HG03196 (cell line): ENCODE results near the gene TBC1D16.
"Not testable (repeated sequence)": the region's sequence is repeated elsewhere in the genome, so short reads cannot be mapped to it uniquely, and the experiment has no call there.

ENCODE experiments used
- ATAC-seq: cut with Tn5 transposase; IDR thresholded peaks from one replicate; pipeline ENCODE4 v1.9.1; 2021; ENCODE audit not compliant: unreplicated experiment

The TBC1D16 gene

DNA sequence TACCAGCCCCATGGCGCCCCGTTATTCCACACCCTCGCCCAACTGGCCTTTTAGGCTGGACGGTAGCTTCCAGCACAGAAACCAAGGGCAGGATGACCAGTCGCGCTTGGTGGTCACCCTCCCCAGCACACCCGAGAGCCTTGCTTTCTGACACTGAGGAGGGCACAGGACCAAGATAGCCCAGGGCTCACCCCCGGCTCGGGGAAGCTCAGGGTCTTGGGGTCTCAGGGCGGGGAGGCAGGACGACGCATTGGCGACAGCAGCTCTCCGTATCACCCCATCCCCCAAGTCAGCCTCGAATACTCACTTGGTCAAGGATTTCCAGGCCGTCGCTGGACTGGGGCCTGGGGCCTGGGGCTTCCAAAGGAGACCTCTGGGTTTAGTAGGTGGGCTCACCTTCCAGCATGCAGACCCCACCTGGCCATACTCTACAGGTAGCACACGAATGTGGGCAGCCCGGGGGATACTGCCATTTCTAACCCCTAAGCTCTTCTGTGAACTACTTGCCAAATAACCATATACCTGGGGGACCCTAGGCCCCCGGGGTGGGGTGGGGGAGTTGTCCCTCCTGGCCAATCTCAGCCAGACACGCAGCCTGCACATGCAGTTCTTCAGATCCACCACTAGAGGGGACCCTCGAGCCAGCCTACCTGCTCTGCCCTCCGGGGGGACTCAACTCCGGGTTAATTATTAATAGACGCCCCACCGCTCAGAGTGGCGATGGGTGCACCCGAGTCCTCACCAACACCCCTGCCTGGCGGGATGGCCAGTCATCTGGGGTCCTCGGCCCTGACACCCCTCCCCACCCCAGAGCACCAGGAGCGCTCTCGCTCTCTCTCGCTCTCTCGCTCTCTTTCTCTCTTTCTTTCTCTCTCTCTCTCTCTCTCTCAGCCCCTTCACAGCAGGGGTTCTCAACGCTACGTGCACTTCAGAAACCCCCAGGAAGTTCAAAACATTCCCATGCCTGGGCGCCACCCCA is 30.0 kb downstream of the TBC1D16 start:
- no peak for ATAC-seq

DNA sequence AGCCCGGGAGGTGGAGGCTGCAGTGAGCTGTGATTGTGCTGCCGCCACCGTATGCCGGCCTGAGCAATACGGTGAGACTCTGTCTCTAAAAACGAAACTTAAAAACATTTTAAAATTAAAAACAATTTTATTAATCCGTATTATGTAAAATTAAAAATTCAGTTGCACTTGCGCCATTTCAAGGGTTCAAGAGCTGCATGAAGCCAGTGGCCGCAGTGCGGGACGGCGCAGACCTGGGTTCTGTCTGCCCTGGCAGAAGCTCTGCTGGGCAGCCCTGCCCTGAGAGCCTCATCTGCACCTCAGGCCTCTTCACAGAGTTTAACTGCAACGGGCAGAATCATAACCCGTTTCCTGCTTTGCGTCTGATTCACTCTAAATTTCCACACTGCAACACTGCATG is 31.7 kb downstream of the TBC1D16 start:
- no peak for ATAC-seq

DNA sequence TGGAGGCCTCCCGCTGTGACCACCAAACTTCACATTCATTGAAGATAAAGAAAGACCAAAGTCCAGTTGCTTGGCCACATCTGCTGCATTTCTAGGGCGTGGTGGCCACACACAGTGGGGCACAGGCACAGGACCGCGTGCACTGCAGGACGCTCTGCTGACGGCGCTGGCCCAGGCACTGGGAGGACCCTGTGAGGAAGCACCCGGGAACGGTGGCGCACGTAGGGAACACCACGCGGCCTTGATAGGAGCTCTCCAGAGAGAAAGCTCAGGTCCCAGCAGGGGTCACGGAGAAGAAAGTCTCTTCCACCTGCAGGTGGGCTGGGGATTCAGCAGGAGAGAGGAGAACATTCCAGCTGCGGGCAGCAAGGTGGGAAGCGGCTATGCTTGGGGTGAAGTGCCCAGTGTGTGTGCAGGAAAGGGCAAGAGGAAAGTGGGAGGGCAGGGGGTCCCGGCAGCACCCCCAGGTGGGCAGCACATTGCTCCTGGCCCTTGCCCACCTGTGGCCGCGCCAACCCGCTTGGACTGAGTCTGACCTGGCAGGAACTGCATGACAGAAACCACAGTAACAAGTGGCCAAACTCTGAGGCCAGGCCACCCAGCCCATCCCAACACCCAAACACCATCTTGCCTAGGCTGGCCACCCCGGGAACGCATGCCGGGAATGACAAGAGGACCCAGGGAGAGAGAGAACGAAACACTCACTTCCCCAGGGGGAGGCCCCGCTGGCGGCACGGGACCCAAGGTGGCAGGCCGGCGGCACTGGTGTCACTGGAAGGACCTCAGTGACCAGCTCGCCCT is 32.8 kb downstream of the TBC1D16 start:
- ATAC-seq = no peak

DNA sequence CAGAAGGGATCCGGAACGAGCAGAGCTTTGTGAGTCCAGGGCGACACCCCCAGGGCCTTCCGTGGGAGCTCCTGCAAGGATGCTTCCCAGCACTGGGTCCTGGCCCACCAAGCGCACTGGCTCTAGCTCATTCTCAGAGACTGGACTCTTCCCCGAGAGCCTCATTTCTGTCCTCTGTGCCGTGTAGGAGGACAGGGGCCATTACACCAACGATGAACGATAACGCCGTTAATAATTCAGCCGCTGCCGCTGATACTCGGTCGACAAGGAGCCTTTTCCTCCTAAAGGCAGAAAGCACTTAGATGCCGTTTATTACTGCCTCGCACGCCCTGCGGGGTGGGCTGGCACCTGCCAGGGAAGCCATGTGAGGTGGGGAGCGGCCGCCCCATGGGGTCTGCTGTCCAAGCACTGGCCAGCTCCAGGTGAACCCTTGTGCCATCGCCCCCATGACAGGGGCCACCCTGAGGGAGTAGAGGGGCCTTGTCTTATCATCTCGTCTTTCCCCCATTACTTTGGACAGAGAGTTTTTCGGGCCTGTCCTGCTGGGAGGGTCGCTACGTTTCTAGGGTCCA is 33.5 kb downstream of the TBC1D16 start:
- ATAC-seq = no peak

DNA sequence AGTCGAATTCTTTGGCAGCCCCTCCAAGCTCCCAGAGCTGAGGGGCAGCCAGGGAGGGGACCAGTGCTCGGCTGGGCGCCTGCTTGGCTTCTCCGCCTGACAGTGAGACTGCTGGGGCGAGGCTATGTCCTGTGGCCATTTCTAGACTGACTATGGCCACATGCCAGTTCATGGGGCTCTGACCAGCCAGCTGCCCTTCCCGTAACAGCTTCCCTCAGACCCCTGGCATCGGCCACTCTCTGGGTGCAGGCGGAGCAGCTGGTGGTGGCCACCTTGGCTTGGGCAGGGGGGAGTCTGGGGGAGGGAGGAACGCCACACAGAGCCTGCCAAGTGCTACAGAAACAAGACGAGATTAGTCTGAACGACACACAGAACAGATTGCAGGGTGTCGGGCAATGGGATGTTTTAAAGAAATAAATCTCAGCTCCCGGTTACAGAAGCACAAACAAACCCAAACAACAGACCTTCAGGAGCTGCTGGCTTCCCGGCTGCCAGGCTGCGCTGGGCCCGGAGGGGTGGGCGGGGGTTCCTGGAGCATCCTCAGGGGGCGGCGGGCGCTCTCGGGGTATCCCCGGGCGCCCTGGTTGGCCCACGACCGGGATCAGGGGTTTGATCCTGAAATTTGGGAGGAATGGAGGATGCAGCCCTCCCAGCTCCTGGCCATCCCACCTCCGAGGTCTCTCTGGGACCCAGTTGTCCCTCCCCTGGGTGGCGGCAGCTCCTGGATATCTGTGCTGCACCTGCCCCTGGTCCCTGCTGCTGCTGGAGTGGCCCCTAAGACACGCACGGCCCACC is 34.5 kb downstream of the TBC1D16 start:
- no peak for ATAC-seq

DNA sequence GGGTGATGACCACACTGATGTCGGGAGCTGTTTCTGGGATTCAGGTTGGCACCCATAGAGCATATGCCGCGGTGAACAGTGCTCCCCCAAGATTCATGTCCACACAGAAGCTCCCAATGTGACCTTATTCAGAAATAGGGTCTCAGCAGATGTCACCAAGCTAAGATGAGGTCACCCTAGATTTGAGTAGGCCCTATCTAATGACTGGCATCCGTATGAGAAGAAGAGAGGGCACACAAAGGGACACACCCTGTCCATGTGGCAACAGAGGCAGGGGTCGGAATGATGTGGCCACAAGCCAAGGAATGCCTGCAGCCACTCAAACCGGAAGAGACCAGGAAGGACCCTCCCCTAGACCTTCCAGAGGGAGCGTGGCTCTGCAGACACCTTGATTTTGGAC is 35.5 kb downstream of the TBC1D16 start:
- no peak for ATAC-seq

DNA sequence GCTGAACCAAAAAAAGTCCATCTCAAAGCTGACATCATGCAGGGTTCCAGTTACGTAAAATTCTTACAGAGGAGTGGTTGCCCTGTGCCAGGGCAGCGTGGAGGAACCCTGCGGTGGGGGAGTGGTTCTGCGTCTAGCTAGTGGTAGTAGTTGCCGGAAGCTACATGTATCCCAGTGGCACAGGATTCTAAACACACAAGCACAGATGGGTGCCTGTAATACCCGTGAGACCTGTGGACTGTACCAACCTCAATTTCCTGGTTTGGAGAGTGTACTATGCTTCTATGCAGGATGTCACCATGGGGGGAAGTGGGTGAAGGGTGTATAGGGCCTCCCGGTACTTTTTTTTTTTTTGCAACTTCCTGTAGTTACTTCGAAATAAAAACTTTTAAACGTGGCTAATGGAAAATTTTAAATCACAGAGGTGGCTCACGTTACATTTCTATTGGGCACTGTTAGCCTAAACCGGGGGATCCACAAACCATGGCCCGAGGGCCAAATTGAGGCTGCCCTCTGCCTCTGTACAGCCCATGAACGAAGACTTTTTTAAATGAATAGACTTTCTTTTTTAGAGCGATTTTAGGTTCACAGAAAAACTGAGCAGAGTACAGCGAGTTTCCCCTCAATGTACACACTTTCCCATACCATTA is 38.5 kb downstream of the TBC1D16 start:
- peak; percentile 48 for ATAC-seq

DNA sequence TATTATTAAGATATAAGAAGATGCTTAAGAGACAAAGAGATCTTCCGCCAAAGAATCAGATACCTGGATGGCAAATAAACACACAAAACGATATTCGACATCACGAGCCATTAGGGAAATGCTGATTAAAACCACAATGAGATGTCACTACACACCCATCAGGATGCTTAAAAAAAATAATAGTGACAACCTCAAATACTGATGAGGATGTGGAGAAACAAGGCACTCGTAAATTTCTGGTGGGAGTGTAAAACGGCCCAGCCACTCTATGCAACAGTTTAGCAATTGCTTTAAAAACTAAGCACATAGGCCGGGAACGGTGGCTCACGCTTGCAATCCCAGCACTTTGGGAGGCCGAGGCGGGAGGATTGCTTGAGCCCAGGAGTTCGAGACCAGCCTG is 39.4 kb downstream of the TBC1D16 start:
- no peak for ATAC-seq

DNA sequence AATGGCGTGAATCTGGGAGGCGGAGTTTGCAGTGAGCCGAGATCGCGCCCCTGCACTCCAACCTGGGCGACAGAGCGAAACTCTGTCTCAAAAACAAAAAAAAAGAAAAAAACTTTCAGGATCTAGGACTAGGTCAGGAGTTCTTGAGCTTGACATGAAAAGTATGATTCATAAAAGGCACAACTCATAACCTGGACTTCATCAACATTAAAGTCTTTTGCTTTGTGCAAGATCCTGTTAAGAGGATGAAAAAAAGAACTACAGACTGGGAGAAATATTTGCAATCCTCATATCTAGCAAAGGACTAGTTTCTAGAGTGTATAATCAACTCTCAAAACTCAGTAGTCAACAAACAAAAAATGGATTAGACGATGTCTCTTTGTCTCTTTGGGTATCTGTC is 40.0 kb downstream of the TBC1D16 start:
- ATAC-seq = no peak

DNA sequence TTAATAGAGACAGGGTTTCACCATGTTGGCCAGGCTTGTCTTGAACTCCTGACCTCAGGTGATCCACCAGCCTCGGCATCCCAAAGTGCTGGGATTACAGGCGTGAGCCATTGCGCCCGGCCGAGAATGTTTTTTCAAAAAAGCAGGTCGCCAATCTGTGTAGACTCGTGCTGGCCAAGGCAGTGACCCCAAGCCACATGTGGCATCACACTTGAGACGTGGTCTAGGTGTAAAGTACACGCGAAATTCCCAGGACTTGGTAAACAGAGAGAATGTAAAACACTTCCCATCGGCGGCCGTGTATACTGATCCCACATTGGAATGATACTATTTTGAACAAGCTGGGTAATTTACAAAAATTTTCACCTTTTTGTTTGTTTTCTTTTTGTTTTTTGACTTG is 41.1 kb downstream of the TBC1D16 start:
- no peak for ATAC-seq

DNA sequence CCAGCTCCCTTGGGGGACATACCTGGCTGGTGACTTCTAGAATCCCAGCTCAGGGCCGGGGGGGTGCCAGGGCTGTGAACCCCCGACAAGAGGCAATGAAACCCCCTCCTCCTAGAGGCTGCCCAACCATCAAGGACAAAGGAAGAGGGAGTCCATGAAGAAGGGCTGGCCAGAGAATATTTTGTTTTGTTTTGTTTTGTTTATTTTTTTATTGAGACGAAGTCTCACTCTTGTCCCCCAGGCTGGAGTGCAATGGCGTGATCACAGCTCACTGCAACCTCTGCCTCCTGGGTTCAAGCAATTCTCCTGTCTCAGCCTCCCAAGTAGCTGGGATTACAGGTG is 41.5 kb downstream of the TBC1D16 start:
- ATAC-seq = not testable (repeated sequence)

DNA sequence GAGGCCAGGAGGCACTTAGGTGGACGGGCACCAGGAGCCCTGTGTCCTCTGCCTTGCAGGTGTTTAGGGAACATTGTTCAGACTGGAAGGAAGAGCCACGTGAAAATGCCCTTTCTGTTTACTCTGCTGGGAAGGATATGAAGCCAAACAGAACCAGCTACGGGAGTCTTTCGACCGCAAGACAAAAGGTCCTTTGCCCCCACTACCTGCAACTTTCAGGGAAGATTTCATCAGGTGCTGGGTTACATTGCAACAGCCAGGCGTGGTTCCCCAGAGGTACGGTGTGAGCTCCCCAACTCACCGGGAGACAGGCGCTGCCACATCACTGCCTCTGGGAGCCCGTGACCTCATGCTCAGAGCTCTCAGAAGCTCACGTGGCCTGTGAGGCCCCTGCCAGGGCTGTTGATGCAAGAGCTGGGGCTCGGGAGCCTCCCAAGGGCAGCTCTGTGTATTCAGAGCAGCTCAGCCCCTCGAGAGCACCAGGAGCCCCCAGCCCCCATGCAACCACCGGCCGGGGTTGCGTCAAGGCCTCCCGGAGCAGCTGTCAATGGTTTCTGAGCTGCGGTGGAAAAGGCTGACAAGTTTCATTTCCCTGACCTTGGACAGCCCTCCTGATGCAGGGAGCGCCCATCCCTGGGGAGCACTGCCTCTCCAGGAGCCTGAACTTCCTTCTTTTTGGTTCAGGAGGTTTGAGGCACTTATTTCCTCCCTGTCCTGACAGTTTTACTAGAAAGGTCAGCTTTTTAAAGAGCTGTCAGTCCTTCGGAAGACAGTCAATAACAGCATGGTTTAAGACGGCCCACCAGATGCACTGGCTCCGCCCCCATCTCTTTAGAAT is 42.1 kb downstream of the TBC1D16 start:
- no peak for ATAC-seq

DNA sequence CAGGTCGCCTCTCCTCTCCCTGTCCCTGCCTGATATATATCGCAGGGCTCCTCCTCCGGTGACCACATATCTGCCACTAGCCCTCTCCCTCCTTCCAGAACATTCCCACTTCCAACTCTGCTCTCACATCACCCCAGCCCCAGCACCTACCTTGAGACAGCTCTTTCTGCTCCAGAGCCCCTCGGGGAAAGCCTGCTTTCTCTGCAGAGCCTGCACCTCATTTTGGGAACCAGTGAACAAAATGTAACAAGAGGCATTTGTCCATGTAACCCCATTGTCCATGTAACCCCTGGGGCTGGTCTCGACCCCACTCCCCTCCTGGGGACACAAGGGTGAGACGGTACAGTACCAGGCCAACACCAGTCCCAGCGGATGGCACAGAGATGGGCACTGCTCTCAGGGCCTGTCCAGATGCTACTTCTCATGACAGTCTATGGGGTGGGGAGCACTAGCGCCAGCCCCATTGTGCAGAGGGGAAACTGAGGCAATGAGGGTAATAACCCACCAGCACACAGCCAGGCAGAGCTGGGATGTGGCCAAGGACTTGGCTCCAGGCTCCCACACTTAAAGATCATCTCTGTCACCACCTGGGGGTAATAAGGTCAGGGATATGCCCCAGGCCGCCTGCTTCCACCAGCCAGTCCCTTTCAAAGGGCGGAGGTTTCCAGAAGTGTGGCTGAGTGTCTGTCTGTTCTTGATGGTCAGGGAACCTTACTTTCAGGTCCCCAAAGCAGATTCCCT is 42.9 kb downstream of the TBC1D16 start:
- ATAC-seq = no peak

DNA sequence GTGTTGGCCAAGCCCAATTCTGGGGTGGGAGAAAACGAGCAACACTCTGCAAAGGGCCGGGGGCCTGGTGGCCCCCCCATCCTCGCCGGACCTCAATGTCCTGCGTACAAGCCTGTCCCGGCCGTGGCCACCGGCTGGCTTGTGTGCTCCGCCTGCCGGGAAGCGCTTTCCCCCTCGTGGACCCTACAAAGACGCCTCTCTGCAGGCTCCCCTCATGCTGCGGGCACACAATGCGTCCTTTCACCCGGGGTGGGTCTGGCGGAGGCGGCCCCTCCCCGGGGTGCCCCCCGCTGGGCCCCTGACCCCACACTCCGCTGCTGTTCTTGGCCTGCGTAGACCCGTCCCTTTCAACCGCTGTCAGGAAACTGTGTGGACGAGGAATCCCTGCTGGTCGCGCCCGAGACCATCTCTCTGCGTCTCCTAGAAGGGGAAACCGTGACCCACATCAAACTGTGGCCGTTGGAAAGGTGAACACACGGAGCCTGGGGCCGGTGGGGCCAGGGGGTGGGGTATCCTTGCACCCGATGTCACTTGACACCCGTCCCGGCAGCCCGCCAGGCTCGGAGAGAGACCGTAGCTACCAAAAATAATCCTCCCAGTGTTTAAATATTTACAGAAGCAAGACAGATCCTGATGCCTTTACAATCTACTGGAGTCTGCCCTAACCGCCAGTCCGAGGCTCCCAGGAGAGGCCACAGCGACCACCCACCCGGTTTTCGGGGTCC is 43.6 kb downstream of the TBC1D16 start:
- no peak for ATAC-seq

DNA sequence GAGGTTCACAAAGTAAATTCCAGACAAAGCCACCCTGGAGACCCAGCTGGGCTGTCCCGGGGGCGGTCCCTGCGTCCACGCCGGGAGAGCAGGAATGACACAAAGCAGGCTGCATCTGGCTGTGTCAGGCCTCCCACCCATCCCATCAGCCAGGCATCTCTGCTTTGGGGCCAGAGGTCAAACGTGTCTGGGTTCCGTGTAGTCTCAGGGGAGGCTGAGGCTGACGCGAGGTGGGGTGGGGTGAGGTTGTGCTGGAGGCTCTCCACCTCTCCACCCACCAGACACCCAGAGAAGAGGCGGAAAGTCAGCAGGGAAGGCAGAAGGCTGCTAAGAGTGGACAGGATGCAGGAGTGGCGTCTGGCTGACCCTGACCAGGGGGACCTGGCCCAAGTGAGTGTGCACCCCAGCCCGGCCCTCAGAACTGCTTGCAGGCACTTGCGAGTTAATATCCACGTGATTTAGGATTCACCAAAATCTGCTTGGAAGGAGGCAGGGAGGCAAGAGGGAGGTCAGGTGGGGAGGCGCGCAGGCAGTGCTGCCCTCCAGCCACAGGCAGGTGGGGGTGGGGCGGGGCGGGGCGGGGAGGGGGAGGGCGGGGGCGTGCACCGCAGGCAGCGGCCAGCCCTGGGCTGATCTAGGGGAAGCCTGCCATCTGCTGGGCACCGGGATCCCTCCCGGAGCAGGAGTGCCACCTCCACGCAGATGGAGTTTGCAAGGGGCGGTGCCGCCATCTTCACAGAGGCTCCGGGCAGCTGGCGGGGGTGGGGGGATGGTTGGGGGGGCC is 44.3 kb downstream of the TBC1D16 start:
- no peak for ATAC-seq

DNA sequence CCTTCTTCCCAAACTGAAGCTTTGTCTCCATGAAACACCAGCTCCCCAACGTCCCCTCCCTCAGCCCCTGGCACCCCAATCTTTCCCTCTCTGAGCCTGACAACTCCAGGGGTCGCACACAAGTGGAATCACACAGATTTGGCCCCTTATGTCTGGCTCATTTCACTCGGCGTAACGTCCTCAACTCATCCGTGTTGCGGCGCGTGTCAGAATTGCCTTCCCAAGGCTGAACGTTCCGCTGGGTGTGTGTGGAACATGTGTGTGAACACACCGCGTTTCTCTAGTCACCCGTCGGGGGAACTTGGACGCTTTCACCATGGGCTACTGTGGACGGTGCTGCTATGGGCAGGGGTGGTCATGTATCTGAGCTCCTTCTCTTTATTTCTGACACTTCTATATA is 45.0 kb downstream of the TBC1D16 start:
- ATAC-seq = no peak

DNA sequence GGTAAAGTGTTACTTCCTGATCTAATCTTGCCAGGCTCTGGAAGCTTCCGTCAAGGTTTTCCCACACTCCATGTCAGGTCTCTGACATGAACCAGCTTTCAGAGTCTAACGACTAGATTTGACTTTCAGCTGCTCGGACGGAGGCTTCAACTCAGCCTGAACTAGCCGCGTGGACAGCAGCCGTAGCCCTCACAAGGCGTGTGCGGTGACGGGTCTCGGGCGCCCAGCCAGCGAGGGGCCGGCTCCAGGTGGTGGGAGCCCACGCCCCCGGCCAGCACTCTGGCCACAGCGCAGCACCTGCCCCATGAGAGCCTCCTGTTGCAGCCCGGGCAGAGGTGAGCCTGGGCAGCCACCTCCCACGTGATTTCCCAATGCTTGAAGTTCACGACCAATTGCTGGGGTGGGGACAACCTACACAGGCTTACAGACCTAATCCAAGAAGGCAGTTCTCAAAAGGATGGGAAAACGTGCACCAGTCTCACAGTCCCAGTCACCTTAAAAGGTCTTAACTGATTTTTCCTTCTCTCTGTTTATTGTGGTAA is 45.5 kb downstream of the TBC1D16 start:
- no peak for ATAC-seq
